ENCODE results near the gene GPR153. TPM values are rescaled to one million over a fixed set of nuclear protein-coding genes. Genes with fewer than 3 reads are reported as not detected.
A peak's percentile ranks its signal among the peaks of the same experiment; 100 is the strongest.
"Not testable (repeated sequence)": the region's sequence is repeated elsewhere in the genome, so short reads cannot be mapped to it uniquely, and the experiment has no call there.

Gene GPR153
- polyA plus RNA-seq, 3 donors = 6.7 to 9.4 (median 7.0) TPM

DNA sequence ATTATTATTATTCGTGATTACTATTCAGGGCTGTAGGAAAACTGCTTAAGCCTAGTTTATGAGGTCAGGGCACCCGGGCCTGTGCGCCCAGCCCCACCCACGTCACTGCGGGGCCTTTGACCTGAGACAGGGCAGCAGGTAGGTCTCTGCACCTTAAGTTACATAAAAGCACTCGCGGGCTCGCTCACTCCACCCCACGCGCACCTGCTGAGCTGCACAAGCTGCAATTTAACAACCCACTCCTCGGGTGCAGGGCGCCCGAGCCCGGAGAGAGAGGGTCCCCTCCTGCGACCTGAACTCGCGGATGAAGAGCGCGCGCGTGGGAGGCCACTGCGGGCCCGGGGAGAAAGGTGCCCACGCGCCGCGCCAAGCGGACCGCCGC, 25.6 kb downstream of the GPR153 start:
- DNase-seq = no peak

DNA sequence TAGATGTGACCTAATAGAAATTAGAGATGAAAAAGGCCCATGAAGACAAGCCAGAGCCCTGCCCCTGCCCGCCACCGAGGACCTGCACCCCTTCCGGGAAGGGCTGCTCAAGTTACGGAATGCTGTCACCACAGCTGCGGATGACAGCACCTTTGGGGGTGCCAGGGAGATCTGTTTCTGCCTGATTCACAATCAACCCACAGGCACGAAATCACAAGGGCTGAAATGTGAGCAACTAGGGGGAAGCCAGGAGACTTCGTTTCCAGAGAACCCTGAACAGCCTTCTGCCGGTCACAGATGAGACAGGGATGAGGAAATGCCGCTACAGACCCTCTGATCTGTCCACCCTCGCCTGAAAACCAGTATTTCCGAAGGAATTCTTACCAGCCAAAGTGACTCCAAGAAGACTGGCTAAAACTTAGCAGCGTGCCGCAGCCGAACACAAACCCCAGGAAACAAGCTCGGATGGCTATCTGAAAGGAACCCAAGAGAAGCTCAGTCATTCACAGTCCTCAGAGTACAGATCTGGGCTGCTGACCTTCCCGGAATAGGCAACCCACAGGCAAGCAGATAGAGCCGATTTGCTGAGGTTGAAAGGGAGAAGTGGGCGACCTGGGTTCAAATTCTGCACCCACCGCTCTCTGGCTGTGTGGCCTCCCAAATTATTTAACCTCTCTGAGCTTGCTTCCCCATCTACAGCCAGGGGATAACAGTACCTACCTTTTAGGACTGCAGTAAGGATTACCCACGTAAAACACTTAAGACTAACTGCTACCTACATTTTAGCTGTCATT, 26.2 kb downstream of the GPR153 start:
- no peak for DNase-seq

DNA sequence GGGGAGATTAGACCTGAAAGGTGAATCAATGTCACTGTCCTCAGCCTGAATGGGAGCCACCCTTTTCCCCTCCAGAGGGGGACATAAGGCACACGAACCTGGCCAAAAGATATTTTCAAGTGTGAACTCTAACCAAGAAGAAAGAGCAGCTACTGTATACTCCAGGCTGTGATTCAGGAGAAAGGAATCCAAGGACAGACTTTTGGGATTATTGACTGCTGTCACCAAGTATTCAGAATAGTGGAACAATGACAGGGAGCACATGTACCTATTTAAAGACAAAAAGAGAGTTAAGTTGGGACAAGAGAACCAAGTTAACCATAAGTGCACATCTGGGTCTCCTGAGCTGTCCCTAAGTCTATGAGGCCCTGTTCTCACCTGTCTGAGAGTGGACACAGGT, 27.5 kb downstream of the GPR153 start:
- no peak for DNase-seq

DNA sequence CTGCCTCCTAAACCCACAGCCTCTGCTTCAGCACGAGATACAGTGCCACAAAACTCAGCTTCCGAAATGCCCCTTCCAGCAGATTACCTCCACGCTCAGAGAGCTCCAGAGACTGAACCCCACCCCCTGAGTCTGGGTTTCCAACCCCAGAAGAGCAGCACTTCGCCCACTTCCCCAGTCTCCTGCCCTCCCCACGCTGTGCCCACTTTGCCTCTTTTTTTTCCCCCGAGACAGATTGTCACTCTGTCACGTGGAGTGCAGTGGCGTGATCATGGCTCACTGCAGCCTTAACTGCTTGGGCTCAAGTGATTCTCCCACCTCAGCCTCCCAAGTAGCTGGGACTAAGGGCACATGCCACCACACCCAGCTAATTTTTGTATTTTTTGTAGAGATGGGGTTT, 35.2 kb downstream of the GPR153 start:
- no peak for DNase-seq

DNA sequence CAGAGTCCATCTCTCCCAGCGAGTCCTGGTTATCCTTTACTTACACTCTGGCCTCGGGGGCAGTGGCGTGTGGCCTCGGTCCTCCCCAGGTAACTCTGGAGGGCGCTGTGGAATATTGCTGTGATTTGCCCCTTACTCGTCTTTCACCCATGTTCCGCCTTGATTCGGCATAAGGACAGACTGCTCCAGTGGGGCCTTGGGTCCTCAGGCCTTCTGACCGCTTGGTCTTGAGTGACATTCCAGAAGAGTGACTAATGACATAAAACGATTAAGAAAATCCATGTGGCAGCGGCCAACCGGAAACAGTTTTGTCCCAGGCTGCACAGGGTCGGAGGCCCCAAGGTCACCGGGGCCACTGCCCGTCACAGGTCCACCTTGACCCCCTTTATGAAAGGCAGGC, 36.2 kb downstream of the GPR153 start:
- no peak for DNase-seq

DNA sequence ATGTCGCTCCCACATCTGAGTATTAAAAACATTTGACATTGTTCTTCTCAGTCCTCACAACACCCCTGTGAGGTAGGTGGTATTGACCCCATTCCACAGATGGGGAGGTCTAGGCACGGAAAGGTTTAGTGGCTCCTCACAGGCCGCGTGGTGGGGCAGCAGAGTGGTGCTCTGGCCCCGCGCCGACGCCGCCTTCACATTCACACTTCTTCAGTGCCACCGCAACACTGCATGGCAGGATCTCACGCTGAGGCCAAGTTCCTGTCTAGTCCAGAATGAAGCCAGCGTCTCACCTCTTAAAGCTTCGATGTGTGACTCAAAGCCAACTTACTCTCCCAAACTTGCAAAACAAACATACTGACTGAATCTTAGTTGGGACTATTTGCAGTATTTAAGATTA, 37.3 kb downstream of the GPR153 start:
- no peak for DNase-seq

DNA sequence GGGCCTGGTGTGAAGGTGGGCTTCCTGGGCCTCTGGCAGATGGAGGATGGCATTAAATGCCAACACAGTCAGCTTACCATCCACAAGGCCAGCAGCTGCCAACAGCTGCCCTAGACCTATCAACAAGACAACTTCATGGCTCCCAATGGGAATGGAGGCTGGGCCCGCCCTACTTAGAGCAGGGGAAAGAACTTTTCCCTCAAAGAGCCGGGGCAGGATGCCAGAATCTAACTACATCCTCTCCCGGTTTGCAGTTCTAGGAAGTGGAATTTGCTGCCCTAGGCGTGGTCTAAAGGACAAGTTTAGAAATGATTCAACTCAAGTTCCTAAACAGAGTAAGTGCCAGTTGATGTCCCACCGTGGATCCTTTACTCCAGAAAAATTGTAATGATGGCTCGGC, 38.3 kb downstream of the GPR153 start:
- no peak for DNase-seq

DNA sequence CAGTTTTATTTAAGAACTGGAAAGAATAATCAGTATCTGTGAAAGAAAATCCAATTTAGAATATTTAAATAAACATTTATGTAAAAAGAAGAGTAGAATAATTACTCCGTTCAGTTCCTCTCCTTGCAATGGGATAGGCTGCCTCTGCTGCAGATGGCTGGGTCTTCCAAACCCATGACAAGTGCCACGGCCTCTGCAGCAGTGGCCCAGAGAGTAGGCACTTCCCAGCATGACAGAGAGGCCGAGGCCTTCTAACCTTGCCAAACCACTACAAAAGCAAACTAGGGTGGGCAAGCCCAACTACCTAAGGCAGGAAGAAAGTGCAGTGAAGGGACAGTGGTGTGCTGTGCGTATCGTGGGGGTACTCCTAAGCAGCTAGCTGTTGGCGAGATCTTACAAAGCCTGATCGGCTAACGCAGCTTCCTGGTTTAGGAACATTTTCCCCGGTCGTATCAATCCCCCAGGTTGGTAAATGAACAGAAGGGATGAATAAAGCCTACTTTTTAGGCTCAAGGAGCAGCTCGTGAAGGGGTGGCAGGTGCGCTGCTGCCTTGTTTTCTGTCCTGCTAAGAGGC, 39.6 kb downstream of the GPR153 start:
- DNase-seq = no peak

DNA sequence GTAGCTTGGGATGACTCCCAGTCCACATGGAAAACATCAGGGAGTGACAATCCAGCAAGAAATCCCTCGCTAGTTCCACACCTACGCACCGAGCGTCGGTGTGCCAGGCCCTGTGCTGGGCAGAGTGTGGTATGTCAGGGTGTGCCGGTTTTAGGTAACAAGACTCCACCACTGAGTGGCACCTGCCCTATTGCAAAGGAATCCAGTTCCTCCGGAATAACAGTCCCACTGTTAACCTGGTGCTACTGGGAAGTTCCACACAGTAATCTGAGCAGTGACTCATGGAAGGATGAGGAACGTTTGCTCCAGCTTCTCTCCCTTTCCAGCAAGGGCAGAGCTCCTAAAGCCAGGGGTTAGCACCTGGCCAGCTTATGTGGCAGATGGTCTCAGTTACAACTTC, 40.7 kb downstream of the GPR153 start:
- DNase-seq = no peak

DNA sequence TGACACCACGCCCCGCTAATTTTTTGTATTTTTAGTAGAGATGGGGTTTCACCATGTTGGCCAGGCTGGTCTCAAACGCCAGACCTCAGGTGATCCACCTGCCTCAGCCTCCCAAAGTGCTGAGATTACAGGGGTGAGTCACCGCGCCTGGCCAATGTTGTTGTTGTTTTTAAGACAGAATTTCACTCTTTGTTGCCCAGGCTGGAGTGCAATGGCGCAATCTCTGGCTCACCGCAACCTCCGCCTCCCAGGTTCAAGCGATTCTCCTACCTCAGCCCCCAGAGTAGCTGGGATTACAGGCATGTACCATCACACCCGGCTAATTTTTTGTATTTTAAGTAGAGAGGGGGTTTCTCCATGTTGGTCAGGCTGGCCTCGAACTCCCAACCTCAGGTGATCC, 41.3 kb downstream of the GPR153 start:
- not testable (repeated sequence) for DNase-seq

DNA sequence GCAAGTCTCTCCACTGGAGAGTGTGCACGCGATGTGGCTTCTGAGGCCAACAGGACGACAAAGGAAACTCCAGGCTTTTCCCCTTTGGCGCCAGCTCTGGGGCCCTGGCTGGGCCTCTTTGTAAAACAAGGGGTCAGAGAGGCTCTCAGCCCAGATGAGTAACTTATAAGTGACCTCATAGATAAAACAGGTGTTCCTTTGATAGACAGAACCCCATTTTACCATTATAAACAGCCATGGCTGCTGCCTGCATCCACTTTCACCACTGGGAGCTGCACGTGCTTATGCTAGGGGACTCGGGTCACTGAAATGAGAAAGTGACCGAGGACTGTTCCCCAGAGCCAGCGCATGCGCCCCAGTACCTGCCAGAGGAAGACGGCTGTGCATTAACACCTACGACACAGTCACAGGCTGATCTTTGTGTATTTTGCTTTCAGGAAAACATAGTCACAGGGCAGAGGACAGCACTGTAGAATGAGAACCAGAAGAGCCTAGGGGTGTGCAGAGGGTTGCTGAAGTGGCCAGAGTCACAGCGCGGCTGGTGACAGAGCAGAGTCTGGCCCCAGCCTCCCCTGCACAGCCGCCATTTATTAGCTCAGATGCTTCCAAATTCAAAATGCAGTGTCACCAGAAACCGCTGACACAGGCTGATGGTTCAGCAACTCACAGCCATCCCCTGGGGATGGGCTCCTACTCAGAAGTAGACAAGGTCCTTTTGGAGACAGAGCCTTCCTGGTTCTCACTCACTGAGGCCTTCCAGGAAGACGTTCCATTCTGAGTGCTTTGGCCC, 42.3 kb downstream of the GPR153 start:
- no peak for DNase-seq

DNA sequence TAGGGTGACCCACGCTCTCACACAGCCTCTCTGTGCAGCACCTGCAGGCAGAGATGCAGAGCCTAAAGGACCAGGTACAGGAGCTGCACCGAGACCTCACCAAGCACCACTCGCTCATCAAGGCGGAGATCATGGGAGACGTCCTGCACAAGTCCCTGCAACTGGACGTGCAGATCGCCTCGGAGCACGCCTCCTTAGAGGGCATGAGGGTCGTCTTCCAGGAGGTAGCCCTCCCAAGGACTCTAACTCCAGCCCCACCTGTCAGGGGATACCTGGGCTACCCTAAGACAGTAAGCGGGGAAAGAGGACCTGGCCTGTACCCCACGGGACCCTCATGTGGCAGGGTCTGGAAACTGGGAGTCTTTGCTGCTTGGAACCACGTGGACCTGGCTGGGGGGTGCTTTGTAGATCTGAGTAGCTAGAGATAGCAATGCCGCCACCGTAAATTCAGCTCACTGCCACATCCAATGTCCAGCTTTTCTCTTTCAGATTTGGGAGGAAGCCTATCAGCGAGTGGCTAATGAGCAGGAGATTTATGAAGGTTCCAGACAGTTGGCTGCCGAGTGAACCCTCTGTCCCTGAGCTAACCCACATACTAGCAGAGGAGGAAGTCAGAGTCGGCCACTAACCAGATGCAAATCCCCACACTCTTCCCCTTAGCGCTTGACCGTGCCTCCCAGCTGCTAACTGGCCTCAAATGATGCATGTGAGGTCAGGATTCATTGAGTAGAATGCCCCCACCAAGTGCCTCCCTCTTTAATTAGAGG, 48.5 kb downstream of the GPR153 start:
- DNase-seq = no peak

DNA sequence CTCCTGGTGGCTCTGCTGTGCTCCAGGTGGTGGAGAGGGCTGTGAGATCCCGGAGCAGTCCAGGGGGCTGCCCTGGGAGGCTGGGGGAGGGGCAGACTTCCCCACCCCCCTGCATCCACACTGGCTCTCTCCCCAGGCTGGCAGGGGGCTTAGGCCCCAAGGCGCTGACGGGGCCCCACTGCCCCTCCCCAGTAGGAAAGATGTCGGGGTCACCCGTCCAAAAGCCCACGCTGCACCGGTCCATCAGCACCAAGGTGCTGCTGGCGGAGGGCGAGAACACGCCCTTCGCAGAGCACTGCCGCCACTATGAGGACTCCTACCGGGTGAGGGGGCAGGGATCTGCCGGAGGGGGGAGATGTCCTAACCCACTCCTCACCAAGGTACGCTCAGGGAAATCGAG, 49.2 kb downstream of the GPR153 start:
- no peak for DNase-seq

DNA sequence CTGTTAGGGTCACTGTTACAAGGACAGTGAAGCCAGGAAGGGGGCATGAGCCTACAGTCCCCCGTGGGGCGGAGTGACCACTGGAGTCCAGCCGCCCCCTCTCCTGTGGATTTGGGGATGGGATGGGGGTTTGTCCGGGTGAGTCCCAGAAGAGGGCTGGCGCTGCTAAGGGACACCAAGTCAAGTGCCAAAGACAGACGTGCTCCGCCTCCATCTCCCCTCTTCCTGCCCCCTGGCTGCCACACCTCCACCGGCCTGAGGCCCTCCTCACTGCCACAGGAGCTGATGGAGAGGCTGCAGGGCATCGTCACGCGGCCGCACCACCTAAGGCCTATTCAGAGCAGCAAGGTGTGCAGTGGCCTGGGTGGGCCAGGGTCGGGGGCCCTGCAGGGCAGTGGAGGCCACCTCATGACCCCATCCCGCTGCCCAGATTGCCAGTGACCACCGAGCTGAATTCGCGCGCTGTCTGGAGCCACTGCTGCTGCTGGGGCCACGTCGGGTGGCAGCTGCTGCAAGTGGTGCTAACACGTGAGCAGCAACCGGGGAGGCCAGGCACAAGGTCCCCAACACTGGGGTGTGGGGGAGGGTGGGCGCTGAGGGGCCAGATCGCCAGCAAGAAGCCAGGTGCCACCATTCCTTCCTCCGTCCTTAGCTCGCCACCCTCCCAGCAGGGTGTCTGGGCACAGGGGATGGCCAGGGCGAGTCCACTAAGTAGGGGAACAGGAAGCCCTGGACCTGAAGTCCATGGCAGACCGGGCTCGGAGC, 50.1 kb downstream of the GPR153 start:
- DNase-seq = no peak

DNA sequence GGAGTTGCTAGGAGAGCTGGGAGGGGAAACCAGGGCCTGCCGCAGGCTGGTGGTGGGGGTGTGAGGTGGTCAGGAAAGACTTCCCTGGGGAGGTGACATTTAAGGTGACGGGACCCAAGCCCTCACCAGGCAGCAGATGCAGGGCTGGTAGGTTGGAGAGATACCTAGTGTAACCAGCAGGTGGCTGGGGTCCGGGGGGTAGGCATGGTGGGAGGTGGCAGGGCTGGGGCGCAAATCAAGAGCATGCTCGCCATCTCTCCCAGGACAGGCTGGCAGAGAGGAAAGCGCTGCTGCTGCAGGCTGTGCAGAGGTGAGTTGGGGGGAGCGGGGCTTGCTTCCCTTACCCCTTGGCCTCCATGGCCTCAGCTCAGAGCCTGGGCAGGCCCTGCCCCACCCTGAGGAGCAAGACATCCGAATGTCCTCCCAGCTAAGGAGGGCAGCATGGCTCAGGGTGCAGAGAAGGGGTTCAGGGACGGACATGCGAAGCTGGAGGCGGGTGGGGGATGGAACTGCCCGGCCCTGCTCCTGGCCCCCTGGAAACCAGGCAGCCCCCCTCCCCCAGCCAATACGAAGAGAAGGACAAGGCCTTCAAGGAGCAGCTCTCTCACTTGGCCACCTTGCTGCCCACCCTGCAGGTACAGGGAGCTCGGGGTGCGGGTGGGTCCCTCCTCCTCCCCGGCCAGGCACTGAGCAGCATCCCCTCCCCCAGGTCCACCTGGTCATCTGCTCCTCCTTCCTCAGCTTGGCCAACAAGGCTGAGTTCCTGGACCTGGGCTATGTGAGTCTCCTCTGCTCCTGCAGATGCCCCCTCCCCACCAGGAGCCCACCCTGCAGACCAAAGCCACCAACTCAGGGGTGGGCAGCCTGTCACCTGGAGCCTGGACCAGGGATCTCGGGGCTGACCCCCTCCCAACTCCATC, 51.0 kb downstream of the GPR153 start:
- no peak for DNase-seq

DNA sequence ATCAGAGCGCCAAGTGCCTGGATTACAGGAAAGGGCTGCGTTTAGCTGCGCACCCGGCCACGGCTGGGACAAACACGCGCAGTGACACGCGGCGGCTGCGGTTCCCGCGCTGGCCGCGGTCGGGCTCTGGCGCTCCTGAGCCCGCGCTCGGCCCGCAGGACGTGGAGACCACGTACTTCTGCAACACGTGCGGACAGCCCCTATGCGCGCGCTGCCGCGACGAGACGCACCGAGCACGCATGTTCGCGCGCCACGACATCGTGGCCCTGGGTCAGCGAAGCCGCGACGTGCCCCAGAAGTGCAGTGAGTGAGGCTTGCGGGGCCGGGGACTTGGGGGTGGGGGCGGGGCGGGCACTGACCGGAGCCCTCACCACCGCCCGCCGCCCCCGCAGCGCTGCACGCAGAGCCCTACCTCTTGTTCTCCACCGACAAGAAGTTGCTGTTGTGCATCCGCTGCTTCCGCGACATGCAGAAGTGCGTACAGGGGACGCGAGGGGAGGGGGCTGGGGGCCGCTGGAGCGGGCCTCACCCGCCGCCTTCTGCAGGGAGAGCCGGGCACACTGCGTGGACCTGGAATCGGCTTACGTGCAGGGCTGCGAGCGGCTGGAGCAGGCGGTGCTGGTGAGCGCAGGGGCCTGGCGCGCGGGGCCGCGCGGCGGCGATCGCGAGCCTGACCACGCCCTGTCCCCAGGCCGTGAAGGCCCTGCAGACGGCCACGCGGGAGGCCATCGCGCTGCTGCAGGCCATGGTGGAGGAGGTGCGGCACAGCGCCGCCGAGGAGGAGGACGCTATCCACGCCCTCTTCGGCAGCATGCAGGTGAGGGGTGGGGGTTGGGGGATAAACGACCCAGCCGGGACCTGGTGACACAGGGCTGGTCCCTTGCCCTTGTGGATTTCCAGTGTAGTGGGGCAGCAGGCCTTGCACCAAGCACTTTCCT, 51.9 kb downstream of the GPR153 start:
- peak; percentile 35 for DNase-seq

DNA sequence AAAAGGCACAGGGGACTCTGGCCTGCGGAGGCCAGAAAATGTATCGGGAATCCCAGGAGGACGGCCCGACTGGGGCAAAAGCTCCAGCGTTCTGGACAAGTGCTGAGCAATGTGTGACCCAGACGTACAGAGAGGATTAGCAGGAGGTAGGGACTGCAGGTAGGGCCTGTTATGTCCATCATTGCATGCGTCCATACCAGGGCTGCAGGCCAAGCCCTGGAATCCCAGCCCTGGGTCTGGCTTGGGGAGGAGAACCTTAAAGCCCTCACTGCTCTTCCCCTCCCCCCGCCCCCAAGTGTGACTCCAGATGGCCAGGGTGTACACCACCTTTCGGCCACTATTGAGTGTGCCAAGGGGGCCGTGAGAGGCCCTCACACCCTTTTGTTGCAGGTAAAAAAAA, 53.0 kb downstream of the GPR153 start:
- DNase-seq = no peak

DNA sequence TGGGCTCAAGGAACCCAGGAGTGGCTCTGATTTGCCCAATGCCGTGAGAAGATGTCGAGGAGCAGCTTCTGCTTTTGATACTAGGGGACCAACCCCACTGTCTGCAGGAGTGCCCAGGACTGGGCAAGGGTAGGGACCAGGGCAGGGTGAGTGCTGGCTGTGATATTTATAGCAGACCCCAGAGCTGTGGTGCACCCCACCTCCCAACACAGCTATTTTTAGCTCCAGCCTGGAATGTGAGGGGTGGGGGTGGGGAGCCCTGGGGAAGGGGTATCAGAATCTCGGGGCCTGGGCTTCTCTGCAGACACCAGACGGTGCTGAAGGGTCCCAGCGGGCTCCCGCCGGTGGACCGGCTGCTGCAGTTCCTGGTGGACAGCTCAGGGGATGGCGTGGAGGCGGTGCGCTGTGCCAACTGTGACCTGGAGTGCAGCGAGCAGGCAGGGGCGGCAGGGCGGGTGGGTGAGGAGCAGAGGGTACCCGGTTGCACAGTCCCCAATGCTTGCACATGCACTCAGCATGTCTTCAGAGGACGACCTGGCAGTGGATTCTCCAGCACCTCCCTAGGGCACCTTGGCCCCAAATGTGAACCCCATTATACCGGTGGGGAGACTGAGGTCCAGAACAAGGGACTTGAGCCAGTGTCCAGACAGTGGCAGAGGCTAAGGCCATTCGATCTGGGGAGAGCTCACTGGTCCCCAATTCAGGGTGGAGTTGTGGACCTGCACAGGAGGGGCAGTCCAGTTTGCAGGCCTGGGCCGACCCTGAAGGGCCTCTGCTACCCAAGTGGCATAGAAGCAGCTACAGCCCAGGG, 53.6 kb downstream of the GPR153 start:
- DNase-seq = no peak

DNA sequence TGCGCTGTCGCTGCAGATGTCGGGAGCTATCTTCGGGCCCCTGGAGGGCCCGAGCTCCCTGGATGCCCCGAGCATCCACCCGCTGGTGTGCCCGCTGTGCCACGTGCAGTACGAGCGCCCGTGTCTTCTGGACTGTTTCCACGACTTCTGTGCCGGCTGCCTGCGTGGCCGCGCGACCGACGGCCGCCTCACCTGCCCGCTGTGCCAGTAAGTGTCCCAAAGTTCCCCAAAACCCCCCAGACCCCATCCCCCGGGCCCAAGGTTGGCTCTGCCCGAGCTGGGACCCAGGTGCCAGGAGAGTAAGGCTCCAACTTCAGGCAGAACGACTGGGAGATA, 54.4 kb downstream of the GPR153 start:
- no peak for DNase-seq

Measured in renal pelvis (tissue), 4 donors.